HG02970 (cell line): ENCODE data around the gene LIX1.
"Not testable (repeated sequence)": the region's sequence is repeated elsewhere in the genome, so short reads cannot be mapped to it uniquely, and the experiment has no call there.

Source experiments
- ATAC-seq: cut with Tn5 transposase; IDR thresholded peaks from one replicate; pipeline ENCODE4 v1.9.1; 2021; ENCODE audit warnings: mild to moderate bottlenecking, moderate library complexity, moderate number of reproducible peaks; ENCODE audit not compliant: unreplicated experiment, low FRiP score

LIX1 gene

GRCh38 chr5:97106216-97106581 is 36.2 kb downstream of the LIX1 start:
- ATAC-seq = no peak

GRCh38 chr5:97105501-97106215 is 36.8 kb downstream of the LIX1 start:
- ATAC-seq = no peak

- no peak for ATAC-seq
These were observed 40.4 kb downstream of the LIX1 start for GRCh38 chr5:97102010-97102470.

- no peak for ATAC-seq
These were observed 41.1 kb downstream of the LIX1 start for GRCh38 chr5:97101189-97101910.

GRCh38 chr5:97100476-97100875 is 41.9 kb downstream of the LIX1 start:
- no peak for ATAC-seq

- ATAC-seq = no peak
These were observed 43.5 kb downstream of the LIX1 start for GRCh38 chr5:97098922-97099321.

GRCh38 chr5:97097326-97098230 is 44.8 kb downstream of the LIX1 start:
- no peak for ATAC-seq

- no peak for ATAC-seq
These were observed 45.6 kb downstream of the LIX1 start for GRCh38 chr5:97096846-97097245.

- no peak for ATAC-seq
These were observed 46.2 kb downstream of the LIX1 start for GRCh38 chr5:97096191-97096590.

GRCh38 chr5:97095318-97095732 is 47.1 kb downstream of the LIX1 start:
- peak; percentile 31 for ATAC-seq

- peak; percentile 87 for ATAC-seq
These were observed 47.7 kb downstream of the LIX1 start for GRCh38 chr5:97094579-97095317.

GRCh38 chr5:97093193-97093592 is 49.2 kb downstream of the LIX1 start:
- ATAC-seq = no peak

GRCh38 chr5:97090944-97091343 is 51.5 kb downstream of the LIX1 start:
- ATAC-seq = no peak

GRCh38 chr5:97089149-97089801 is 53.1 kb downstream of the LIX1 start:
- no peak for ATAC-seq

- ATAC-seq = no peak
These were observed 53.6 kb downstream of the LIX1 start for GRCh38 chr5:97088774-97089148.

- no peak for ATAC-seq
These were observed 55.3 kb downstream of the LIX1 start for GRCh38 chr5:97087138-97087537.

- no peak for ATAC-seq
These were observed 56.8 kb downstream of the LIX1 start for GRCh38 chr5:97085459-97086181.

- ATAC-seq = not testable (repeated sequence)
These were observed 57.5 kb downstream of the LIX1 start for GRCh38 chr5:97084782-97085458.
